ENCODE measurements around the gene MAGI1.

GRCh38 chr3:66035763-66036477, 2.8 kb downstream of the MAGI1 start:
- TF ChIP-seq CTCF (IDR thresholded peaks at IDR 0.05) (no peak), POLR2A (IDR thresholded peaks at IDR 0.05) (no peak)

All from uterus (tissue), 2 donors.